Smooth muscle cell (in vitro differentiated cells): ENCODE measurements around the gene ASB8. TPM values are rescaled to one million over a fixed set of nuclear protein-coding genes. Genes with fewer than 3 reads are reported as not detected.

ENCODE experiments used
- DNase-seq: peaks from one replicate; lab custom pipeline; 2025; ENCODE audit not compliant: unreplicated experiment; lab: John Stamatoyannopoulos, UW
- H2AFZ ChIP-seq: fragments of 200-600 bp; sonication (generic); 2 replicates; pipeline ENCODE4 v1.6.0; 2016; ENCODE audit warnings: antibody characterized with exemption, low read depth, mild to moderate bottlenecking
- H3F3A ChIP-seq: fragments of 200-600 bp; sonication (generic); 2 replicates; pipeline ENCODE4 v1.6.0; 2017; ENCODE audit warnings: antibody characterized with exemption, low read depth
- H3K27ac ChIP-seq: fragments of 200-600 bp; sonication (generic); 2 replicates; pipeline ENCODE4 v1.5.1; 2016; ENCODE audit warnings: low read depth, mild to moderate bottlenecking
- H3K27me3 ChIP-seq: fragments of 200-600 bp; sonication (generic); 2 replicates; pipeline ENCODE4 v1.6.1; 2016; ENCODE audit warnings: low read depth, mild to moderate bottlenecking
- H3K36me3 ChIP-seq: fragments of 200-600 bp; sonication (generic); 2 replicates; pipeline ENCODE4 v1.5.1; 2016; ENCODE audit warnings: low read depth
- H3K4me1 ChIP-seq: fragments of 200-600 bp; sonication (generic); 2 replicates; pipeline ENCODE4 v1.5.1; 2016; ENCODE audit warnings: low read depth
- H3K4me2 ChIP-seq: fragments of 200-600 bp; sonication (generic); 2 replicates; pipeline ENCODE4 v1.6.0; 2016; ENCODE audit warnings: mild to moderate bottlenecking
- H3K4me3 ChIP-seq: fragments of 200-600 bp; sonication (generic); 2 replicates; pipeline ENCODE4 v1.5.1; 2016; ENCODE audit warnings: mild to moderate bottlenecking
- H3K79me2 ChIP-seq: fragments of 200-600 bp; sonication (generic); 2 replicates; pipeline ENCODE4 v1.6.0; 2016; ENCODE audit warnings: low read depth, mild to moderate bottlenecking
- H3K9ac ChIP-seq: fragments of 200-600 bp; sonication (generic); 2 replicates; pipeline ENCODE4 v1.6.0; 2016; ENCODE audit warnings: low read depth
- H3K9me3 ChIP-seq: fragments of 200-600 bp; sonication (generic); replicated peaks from 2 replicates; pipeline ENCODE4 v1.5.1; 2016; ENCODE audit warnings: low read depth
- H4K20me1 ChIP-seq: fragments of 200-600 bp; sonication (generic); 2 replicates; pipeline ENCODE4 v1.6.0; 2016; ENCODE audit warnings: low read depth
- CTCF ChIP-seq: fragments of 200-600 bp; sonication (generic); IDR thresholded peaks from 2 replicates; pipeline ENCODE4 v1.5.1; 2017; ENCODE audit warnings: borderline replicate concordance, mild to moderate bottlenecking, antibody characterized with exemption; ENCODE audit not compliant: insufficient read depth, poor library complexity, severe bottlenecking
- WGBS: methylation state at CpG from one replicate; pipeline ENCODE4 v1.1.7; 2016; ENCODE audit warnings: low lambda C conversion rate; 5-methylcytosine and 5-hydroxymethylcytosine counted together
- polyA plus RNA-seq: library from polyadenylated mRNA; unstranded; fragments of >200 nt; fragmentation: Nextera tagmentation; extraction: Ambion mirVana; gene quantifications from 2 replicates; pipeline ENCODE4 v1.2.1, GENCODE V29; 2016
- total RNA-seq: library from RNA; depleted of rRNA; stranded (reverse); fragments of >200 nt; gene quantifications from 2 replicates; pipeline ENCODE4 v1.2.3, GENCODE V29; 2014

Gene ASB8
- total and polyA plus RNA-seq, 2 experiments from 2014 or later: 25.4 to 31.1 TPM

GRCh38 chr12:48145981-48146380, 11.3 kb downstream of the ASB8 start:
- no peak overlapping the region for H3K4me3 ChIP-seq
- H3K36me3 ChIP-seq: peaks cover 23% of the 10 kb centered on the region
- H2AFZ ChIP-seq: no peak overlapping the region
- H3K9me3 ChIP-seq: no peaks in the 10 kb centered on the region
- no peaks in the 10 kb centered on the region for H3K4me1 ChIP-seq
- H3K27ac ChIP-seq: no peak overlapping the region
- H3K9ac ChIP-seq: no peak overlapping the region
- WGBS: 13% methylated on average over 1 of the region's 1 CpG
- no peaks in the 10 kb centered on the region for H3F3A ChIP-seq
- TF ChIP-seq CTCF: no peak
- H3K27me3 ChIP-seq: no peaks in the 10 kb centered on the region
- H4K20me1 ChIP-seq: no peaks in the 10 kb centered on the region
- H3K4me2 ChIP-seq: no peak overlapping the region
- H3K79me2 ChIP-seq: no peaks in the 10 kb centered on the region
- no peak for DNase-seq

- Histone ChIP-seq H3K4me2 (no peak overlapping the region), H3K36me3 (peaks cover 16% of the 10 kb centered on the region), H3K9ac (no peak overlapping the region), H4K20me1 (no peaks in the 10 kb centered on the region), H3F3A (no peaks in the 10 kb centered on the region), H3K4me1 (no peaks in the 10 kb centered on the region), H3K4me3 (no peak overlapping the region), H3K27me3 (no peaks in the 10 kb centered on the region), H3K27ac (no peak overlapping the region), H3K9me3 (no peaks in the 10 kb centered on the region), H3K79me2 (no peaks in the 10 kb centered on the region), H2AFZ (no peak overlapping the region)
- TF ChIP-seq CTCF: no peak
- DNase-seq: no peak
- 94% methylated on average over 2 of the region's 2 CpGs for WGBS
These were observed 13.4 kb downstream of the ASB8 start for GRCh38 chr12:48143898-48144297.

- H3K9ac ChIP-seq: no peak overlapping the region
- no peak for TF ChIP-seq CTCF
- H3K27me3 ChIP-seq: no peaks in the 10 kb centered on the region
- no peak overlapping the region for H3K4me2 ChIP-seq
- no peak overlapping the region for H2AFZ ChIP-seq
- H3K9me3 ChIP-seq: no peaks in the 10 kb centered on the region
- no peaks in the 10 kb centered on the region for H3K4me1 ChIP-seq
- H3K36me3 ChIP-seq: peaks cover 16% of the 10 kb centered on the region
- 75% methylated on average over 7 of the region's 7 CpGs for WGBS
- H3K79me2 ChIP-seq: no peaks in the 10 kb centered on the region
- no peaks in the 10 kb centered on the region for H4K20me1 ChIP-seq
- H3K4me3 ChIP-seq: no peak overlapping the region
- H3K27ac ChIP-seq: no peak overlapping the region
- DNase-seq: no peak
- H3F3A ChIP-seq: no peaks in the 10 kb centered on the region
These were observed 14.3 kb downstream of the ASB8 start for GRCh38 chr12:48142818-48143674.

GRCh38 chr12:48135027-48135426, 22.3 kb downstream of the ASB8 start:
- no peaks in the 10 kb centered on the region for H3K9me3 ChIP-seq
- no peaks in the 10 kb centered on the region for H4K20me1 ChIP-seq
- H3K27ac ChIP-seq: no peak overlapping the region
- no peak overlapping the region for H2AFZ ChIP-seq
- peaks cover 6% of the 10 kb centered on the region for H3K36me3 ChIP-seq
- TF ChIP-seq CTCF: no peak
- H3K4me2 ChIP-seq: no peak overlapping the region
- no peak overlapping the region for H3K4me3 ChIP-seq
- H3K27me3 ChIP-seq: no peaks in the 10 kb centered on the region
- no peak for DNase-seq
- H3F3A ChIP-seq: no peaks in the 10 kb centered on the region
- 93% methylated on average over 5 of the region's 5 CpGs for WGBS
- no peak overlapping the region for H3K9ac ChIP-seq
- no peaks in the 10 kb centered on the region for H3K79me2 ChIP-seq
- no peaks in the 10 kb centered on the region for H3K4me1 ChIP-seq
